Fibroblast of lung (primary cell): Measurements from ENCODE around the gene LCAT. TPM values are rescaled to one million over a fixed set of nuclear protein-coding genes. Genes with fewer than 3 reads are reported as not detected.
"Not testable (repeated sequence)": the region's sequence is repeated elsewhere in the genome, so short reads cannot be mapped to it uniquely, and the experiment has no call there.

ENCODE experiments used
- DNase-seq, 2 donors: peaks; one replicate each; pipeline versions ENCODE4 v3.0.0 to v3.0.0-alpha.2; 2010; ENCODE audit warnings: low read depth in 2 of 2
- H2AFZ ChIP-seq: 2 replicates; pipeline ENCODE4 v1.5.1; 2012; ENCODE audit warnings: low read length, control low read depth, inconsistent platforms
- H3K27ac ChIP-seq: 2 replicates; pipeline ENCODE4 v1.5.1; 2011; ENCODE audit warnings: low read length, control low read depth; ENCODE audit not compliant: insufficient read depth
- H3K27me3 ChIP-seq: 2 replicates; pipeline ENCODE4 v1.5.1; 2011; ENCODE audit warnings: mild to moderate bottlenecking, low read length; ENCODE audit not compliant: control insufficient read depth, insufficient read depth
- H3K36me3 ChIP-seq: 2 replicates; pipeline ENCODE4 v1.5.1; 2011; ENCODE audit warnings: low read length; ENCODE audit not compliant: control insufficient read depth, insufficient read depth
- H3K4me1 ChIP-seq: 2 replicates; pipeline ENCODE4 v1.5.1; 2011; ENCODE audit warnings: low read length; ENCODE audit not compliant: control insufficient read depth, insufficient read depth; ENCODE audit errors: extremely low read depth
- H3K4me2 ChIP-seq: 2 replicates; pipeline ENCODE4 v1.5.1; 2011; ENCODE audit warnings: low read length, control low read depth; ENCODE audit not compliant: insufficient read depth; ENCODE audit errors: extremely low read depth
- H3K4me3 ChIP-seq, 4 experiments: fragments of 200-600 bp in 1 of 4; sonication (generic) in 1 of 4; replicated peaks in 1 of 4; 2 replicates each; pipeline ENCODE4 v1.5.1; 2011 to 2016; ENCODE audit warnings: low read length in 4 of 4, low read depth in 3 of 4, mild to moderate bottlenecking in 3 of 4, control low read depth in 2 of 4, inconsistent platforms in 1 of 4, mixed read lengths in 1 of 4; ENCODE audit not compliant: insufficient read depth in 1 of 4; ENCODE audit errors: control extremely low read depth in 1 of 4
- H3K79me2 ChIP-seq: 2 replicates; pipeline ENCODE4 v1.5.1; 2012; ENCODE audit warnings: mild to moderate bottlenecking, low read length, inconsistent platforms; ENCODE audit not compliant: control insufficient read depth, insufficient read depth
- H3K9ac ChIP-seq: 2 replicates; pipeline ENCODE4 v1.5.1; 2011; ENCODE audit warnings: mild to moderate bottlenecking, low read length, control low read depth; ENCODE audit not compliant: insufficient read depth
- H3K9me3 ChIP-seq: 2 replicates; pipeline ENCODE4 v1.5.1; 2012; ENCODE audit warnings: low read depth, low read length; ENCODE audit not compliant: control insufficient read depth, insufficient read depth
- H4K20me1 ChIP-seq: 2 replicates; pipeline ENCODE4 v1.5.1; 2011; ENCODE audit warnings: low read length; ENCODE audit not compliant: control insufficient read depth, insufficient read depth; ENCODE audit errors: extremely low read depth
- CTCF ChIP-seq, 2 donors: IDR thresholded peaks in 1 of 2; conservative IDR thresholded peaks in 1 of 2; 1 replicate in 1 of 2; 2 replicates in 1 of 2; pipeline ENCODE4 v1.5.1; 2011 to 2012; ENCODE audit warnings: low read length in 2 of 2, control low read depth in 1 of 2, inconsistent platforms in 1 of 2, low read depth in 1 of 2, mild to moderate bottlenecking in 1 of 2
- EZH2 ChIP-seq: IDR thresholded peaks from 2 replicates; pipeline ENCODE4 v1.5.1; 2012; ENCODE audit warnings: low read length, control low read depth, mild to moderate bottlenecking; ENCODE audit errors: missing control alignments
- polyA plus RNA-seq, 2 donors: library from polyadenylated mRNA; depleted of rRNA in 1 of 2; stranded (reverse) in 1 of 2; unstranded in 1 of 2; fragments of >200 nt; gene quantifications; 2 replicates each; pipeline ENCODE4 v1.2.1, GENCODE V29; 2011 to 2012; ENCODE audit warnings: missing spikeins in 1 of 2
- total RNA-seq: library from RNA; depleted of rRNA; stranded (reverse); fragments of >200 nt; gene quantifications from 2 replicates; pipeline ENCODE4 v1.2.1, GENCODE V29; 2014

Gene LCAT
- total and polyA plus RNA-seq, 2 donors (not counting 1 experiment from before 2014, with no cell fraction given) = 4.5 to 6.4 TPM

DNA sequence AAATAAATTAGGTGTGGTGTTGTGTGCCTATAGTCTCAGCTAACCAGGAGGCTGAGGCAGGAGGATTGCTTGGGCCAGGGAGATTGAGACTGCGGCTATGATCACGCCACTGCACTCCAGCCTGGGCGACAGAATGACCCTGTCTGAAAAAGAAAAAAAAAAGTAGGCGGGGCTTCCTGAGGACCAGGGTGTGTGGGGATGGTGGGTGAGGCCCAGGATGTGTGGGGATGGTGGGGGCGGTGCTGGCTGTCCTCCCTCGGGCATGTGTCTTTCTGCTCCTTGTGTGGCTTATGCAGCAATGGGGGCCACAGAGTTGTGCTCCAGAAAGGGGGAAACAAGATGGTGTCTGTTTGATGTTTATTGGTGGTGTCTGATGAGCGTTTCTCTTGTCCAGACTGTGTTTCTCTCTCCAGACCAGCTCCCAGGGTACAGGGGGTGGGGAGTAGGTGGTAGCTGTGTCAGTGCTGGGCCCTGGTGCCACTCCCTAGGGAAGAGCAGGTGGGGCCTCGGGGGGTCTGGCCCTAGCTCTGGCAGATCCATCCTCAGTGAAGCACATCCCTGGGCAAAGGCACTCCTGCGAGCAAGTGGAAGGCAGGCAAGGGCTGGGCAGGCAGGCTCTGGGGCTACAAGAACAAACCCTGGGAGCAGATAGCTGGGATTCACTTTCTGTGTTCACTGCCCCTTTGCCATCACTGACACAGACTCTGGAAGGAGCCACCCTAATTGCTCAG, 2.3 kb downstream of the LCAT start:
- no peak overlapping the region for H3K27ac ChIP-seq
- peaks cover 16% of the 10 kb centered on the region for H3K4me1 ChIP-seq
- no peaks in the 10 kb centered on the region for H3K9me3 ChIP-seq
- H3K9ac ChIP-seq = no peak overlapping the region
- TF ChIP-seq EZH2 (no peak), CTCF (conservative IDR thresholded peaks at IDR 0.05 in 1 of 2, IDR thresholded peaks at IDR 0.05 in 1 of 2; ENCODE audit: low read depth in 1 of 2, low read length in 2 of 2) (no peak)
- no peak overlapping the region for H2AFZ ChIP-seq
- no peak overlapping the region for H3K4me3 ChIP-seq
- H3K4me2 ChIP-seq = no peak overlapping the region
- H3K27me3 ChIP-seq = no peaks in the 10 kb centered on the region
- peaks cover 53% of the 10 kb centered on the region for H3K36me3 ChIP-seq
- H4K20me1 ChIP-seq = no peaks in the 10 kb centered on the region
- DNase-seq = no peak
- peaks cover 5% of the 10 kb centered on the region for H3K79me2 ChIP-seq

- Histone ChIP-seq H4K20me1 (no peaks in the 10 kb centered on the region), H3K36me3 (peaks cover 44% of the 10 kb centered on the region), H3K79me2 (peaks cover 5% of the 10 kb centered on the region), H3K9ac (no peak overlapping the region), H3K4me2 (no peak overlapping the region), H3K4me3 (no peak overlapping the region), H3K4me1 (peaks cover 16% of the 10 kb centered on the region), H3K27ac (no peak overlapping the region), H2AFZ (no peak overlapping the region), H3K9me3 (no peaks in the 10 kb centered on the region), H3K27me3 (no peaks in the 10 kb centered on the region)
- no peak for DNase-seq
- TF ChIP-seq EZH2 (no peak), CTCF (conservative IDR thresholded peaks at IDR 0.05 in 1 of 2, IDR thresholded peaks at IDR 0.05 in 1 of 2; ENCODE audit: low read depth in 1 of 2, low read length in 2 of 2) (no peak)
These were observed 3.4 kb downstream of the LCAT start for GRCh38 chr16:67940446-67941089.

DNA sequence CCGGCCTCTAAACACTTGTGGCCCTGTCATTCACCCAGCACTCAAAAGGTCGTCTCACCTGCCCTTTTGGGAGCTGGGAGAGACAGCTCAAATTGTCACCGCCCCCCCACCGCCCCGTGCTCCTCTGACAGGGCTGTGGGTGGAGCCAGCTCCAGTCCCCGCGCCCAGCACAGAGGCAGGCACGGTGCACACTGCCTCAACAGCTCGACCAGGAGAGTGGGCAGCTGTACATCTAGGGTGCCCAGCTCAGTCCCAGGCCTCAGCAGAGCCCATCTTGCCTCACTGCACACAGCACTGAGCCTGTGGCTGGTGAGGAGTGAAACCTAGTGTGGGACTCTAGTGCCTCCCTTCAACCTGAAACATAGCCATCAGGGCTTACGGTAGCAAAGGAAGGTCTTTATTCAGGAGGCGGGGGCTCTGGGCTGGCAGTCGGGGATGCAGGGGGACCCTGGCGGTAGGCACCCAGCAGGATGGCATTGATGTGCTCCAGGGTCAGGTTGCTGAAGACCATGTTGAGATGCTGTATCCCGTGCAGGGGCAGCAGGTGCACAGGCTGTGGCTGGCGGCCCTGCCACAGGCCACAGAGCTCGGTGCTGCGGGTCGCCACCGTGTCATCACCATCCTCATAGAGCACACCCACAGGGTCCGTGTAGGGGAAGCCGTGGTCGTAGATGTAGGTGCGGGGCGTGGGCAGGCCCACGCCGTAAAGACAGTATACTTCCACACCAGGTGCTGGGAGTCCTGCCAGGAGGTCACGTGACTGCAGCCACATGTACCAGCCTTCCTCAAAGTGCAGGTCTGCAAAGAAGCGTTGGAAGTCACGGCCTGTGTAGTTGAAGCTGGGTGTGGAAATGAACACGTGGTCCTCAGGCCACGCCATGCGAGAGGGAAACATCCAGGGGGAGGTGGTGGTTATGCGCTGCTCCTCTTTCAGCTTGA, 4.1 kb downstream of the LCAT start:
- no peak for DNase-seq
- H3K27ac ChIP-seq = no peak overlapping the region
- H3K36me3 ChIP-seq = peaks cover 36% of the 10 kb centered on the region
- H3K4me2 ChIP-seq = no peak overlapping the region
- no peak overlapping the region for H2AFZ ChIP-seq
- H3K4me3 ChIP-seq = no peak overlapping the region
- no peaks in the 10 kb centered on the region for H3K9me3 ChIP-seq
- TF ChIP-seq CTCF (conservative IDR thresholded peaks at IDR 0.05 in 1 of 2, IDR thresholded peaks at IDR 0.05 in 1 of 2; ENCODE audit: low read depth in 1 of 2, low read length in 2 of 2) = no peak
- TF ChIP-seq EZH2 = no peak
- peaks cover 20% of the 10 kb centered on the region for H3K4me1 ChIP-seq
- no peak overlapping the region for H3K9ac ChIP-seq
- H4K20me1 ChIP-seq = no peaks in the 10 kb centered on the region
- no peaks in the 10 kb centered on the region for H3K27me3 ChIP-seq
- H3K79me2 ChIP-seq = peaks cover 5% of the 10 kb centered on the region

DNA sequence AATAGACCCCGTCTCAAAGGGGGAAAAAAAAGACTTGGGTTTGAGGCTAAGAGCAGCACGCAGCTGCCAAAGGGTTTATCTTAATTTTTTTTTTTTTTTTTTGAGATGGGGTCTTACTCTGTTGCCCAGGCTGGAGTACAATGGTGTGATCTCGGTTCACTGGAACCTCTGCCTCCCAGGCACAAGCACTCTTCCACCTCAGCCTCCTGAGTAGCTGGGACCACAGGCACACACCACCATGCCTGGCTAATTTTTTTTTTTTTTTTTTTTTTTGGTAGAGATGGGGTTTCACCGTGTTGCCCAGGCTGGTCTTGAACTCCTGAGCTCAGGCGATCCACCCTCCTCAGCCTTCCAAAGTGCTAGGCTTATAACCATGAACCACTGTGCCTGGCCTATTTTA, 6.2 kb downstream of the LCAT start:
- H3K79me2 ChIP-seq, H4K20me1 ChIP-seq, H3K27me3 ChIP-seq, H3K9ac ChIP-seq, H2AFZ ChIP-seq, H3K4me3 ChIP-seq, DNase-seq, H3K9me3 ChIP-seq: not testable (repeated sequence)
- Histone ChIP-seq H3K27ac (peak overlapping the region; percentile 88), H3K4me2 (peak overlapping the region; percentile 94), H3K4me1 (peaks cover 14% of the 10 kb centered on the region), H3K36me3 (peaks cover 22% of the 10 kb centered on the region)
